Measurements from ENCODE around the gene MAN1B1. TPM values are rescaled to one million over a fixed set of nuclear protein-coding genes. Genes with fewer than 3 reads are reported as not detected.

MAN1B1 gene
- total RNA-seq, 1 experiment from 2014 or later, result 57.2 TPM

DNA sequence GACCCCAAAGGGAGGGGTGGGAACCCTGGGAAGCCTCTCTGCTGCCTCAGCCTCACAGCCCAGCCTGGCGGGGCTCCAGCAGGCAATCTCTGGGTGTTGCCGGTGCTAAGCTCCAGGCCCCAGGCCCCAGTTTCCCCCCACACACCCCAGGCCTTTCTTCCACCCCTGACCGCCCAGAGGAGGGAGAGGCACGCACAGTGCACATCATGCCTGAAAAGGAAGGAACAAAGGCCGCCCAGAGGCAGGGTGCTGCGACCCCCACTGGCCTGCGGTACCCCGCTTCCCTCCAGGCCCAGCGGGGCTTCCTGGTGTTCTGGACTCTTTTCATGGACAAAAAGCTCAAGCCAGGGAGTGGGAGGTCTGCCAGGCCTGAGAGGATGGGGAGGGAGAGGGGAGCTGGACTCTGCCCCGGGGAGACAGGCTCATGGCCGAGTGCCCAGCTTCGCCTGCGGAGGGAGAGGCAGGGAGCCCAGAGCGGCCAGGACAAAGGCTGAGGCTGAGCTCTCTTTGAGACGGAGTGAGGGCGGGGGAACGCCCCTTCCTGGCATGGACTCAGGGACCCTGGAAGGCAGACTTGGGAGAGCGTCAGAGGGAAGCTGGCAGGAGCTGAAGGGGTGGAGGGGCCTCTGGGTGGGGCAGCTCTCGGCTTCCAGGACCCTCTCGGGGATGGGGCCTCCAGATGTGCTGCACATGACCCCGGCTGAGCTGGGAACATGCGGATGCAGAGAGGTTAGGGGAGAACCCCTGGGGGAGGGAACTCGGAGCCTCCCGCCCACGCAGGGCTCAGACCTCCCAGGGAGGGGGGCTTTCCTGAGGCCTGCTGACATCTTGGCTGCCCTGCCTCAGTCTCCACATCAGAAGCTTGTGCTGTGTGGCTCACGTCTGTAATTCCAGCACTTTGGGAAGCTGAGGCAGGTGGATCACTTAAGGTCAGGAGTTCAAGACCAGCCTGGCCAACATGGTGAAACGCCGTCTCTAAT is 31.1 kb upstream of the MAN1B1 start:
- BruUV-seq (replicated peaks), result no TSS peak
- no peak for TF ChIP-seq SIN3A (IDR thresholded peaks at IDR 0.05; ENCODE audit: borderline replicate concordance, insufficient read depth, low read depth, low read length)
- ChIA-PET POLR2A (interaction anchor here (0.6 kb wide), 2 partner anchors 29 to 36 kb away, joined by 3 to 8 read pairs; no protein-coding TSS in a partner anchor), CTCF (interaction anchor here (0.6 to 1.3 kb wide), 2 partner anchors 12 to 256 kb away, joined by 4 to 8 read pairs; no protein-coding TSS in a partner anchor)
- ATAC-seq (peak; percentile 58), DNase-seq (ENCODE audit: low read depth, low spot score) (no peak)
- intact Hi-C loops (cut with micrococcal nuclease; ENCODE audit: unreplicated experiment), result no loop called here
- H3K9me3 ChIP-seq (ENCODE audit: control insufficient read depth, insufficient read depth, low read depth, low read length), result no peaks in the 10 kb centered on the region
- no peaks in the 10 kb centered on the region for H3K27me3 ChIP-seq (ENCODE audit: control insufficient read depth, insufficient read depth, low read length)
- H3K4me1 ChIP-seq (ENCODE audit: control insufficient read depth, insufficient read depth, low read length), result peaks cover 2% of the 10 kb centered on the region; the same call in 1 of the 2 replicates
- H3K27ac ChIP-seq (ENCODE audit: low read length), result no peak overlapping the region
- in situ Hi-C loops (cut with HindIII; ENCODE audit: low pct_unique_long_range_greater_than_20kb, low sequenced_read_pairs), result no loop called here
- H3K4me3 ChIP-seq (ENCODE audit: low read depth in 2 of 2, low read length in 2 of 2), result no peak overlapping the region
- H3K36me3 ChIP-seq (ENCODE audit: control insufficient read depth, insufficient read depth, low read length), result no peaks in the 10 kb centered on the region

GRCh38 chr9:137056739-137057415 is 29.9 kb upstream of the MAN1B1 start:
- in situ Hi-C loops (cut with HindIII; ENCODE audit: low pct_unique_long_range_greater_than_20kb, low sequenced_read_pairs), result no loop called here
- POLR2A ChIA-PET, result interaction anchor here (0.6 kb wide), 1 partner anchor 37 kb away, joined by 8 read pairs; no protein-coding TSS in a partner anchor

More at GRCh38 chr9:137056739-137057415, 29.9 kb upstream of the MAN1B1 start:
- CTCF ChIA-PET, result no interaction called here
- Histone ChIP-seq H3K27me3 (ENCODE audit: control insufficient read depth, insufficient read depth, low read length) (no peaks in the 10 kb centered on the region), H3K27ac (ENCODE audit: low read length) (no peak overlapping the region), H3K9me3 (ENCODE audit: control insufficient read depth, insufficient read depth, low read depth, low read length) (no peaks in the 10 kb centered on the region), H3K4me1 (ENCODE audit: control insufficient read depth, insufficient read depth, low read length) (peaks cover 2% of the 10 kb centered on the region; the same call in 1 of the 2 replicates), H3K4me3 (ENCODE audit: low read depth in 2 of 2, low read length in 2 of 2) (no peak overlapping the region), H3K36me3 (ENCODE audit: control insufficient read depth, insufficient read depth, low read length) (no peaks in the 10 kb centered on the region)
- BruUV-seq (replicated peaks), result no TSS peak
- ATAC-seq (no peak), DNase-seq (ENCODE audit: low read depth, low spot score) (no peak)
- TF ChIP-seq REST (IDR thresholded peaks at IDR 0.05; ENCODE audit: insufficient read depth in 1 of 2, low read depth in 2 of 2, low read length in 1 of 2) (no peak), TCF7L2 (IDR thresholded peaks at IDR 0.05; ENCODE audit: low read depth, low read length) (no peak), CTCF (IDR thresholded peaks at IDR 0.05) (no peak), SIN3A (IDR thresholded peaks at IDR 0.05; ENCODE audit: borderline replicate concordance, insufficient read depth, low read depth, low read length) (no peak), POLR2AphosphoS5 (IDR thresholded peaks at IDR 0.05; ENCODE audit: low read depth, low read length) (no peak)
- intact Hi-C loops (cut with micrococcal nuclease; ENCODE audit: unreplicated experiment), result no loop called here
